ENCODE measurements around the gene SPPL3.

The SPPL3 gene

GRCh38 chr12:120943482-120943881 lies 39.3 kb upstream of the SPPL3 start:
- TF ChIP-seq, protein P1, sequence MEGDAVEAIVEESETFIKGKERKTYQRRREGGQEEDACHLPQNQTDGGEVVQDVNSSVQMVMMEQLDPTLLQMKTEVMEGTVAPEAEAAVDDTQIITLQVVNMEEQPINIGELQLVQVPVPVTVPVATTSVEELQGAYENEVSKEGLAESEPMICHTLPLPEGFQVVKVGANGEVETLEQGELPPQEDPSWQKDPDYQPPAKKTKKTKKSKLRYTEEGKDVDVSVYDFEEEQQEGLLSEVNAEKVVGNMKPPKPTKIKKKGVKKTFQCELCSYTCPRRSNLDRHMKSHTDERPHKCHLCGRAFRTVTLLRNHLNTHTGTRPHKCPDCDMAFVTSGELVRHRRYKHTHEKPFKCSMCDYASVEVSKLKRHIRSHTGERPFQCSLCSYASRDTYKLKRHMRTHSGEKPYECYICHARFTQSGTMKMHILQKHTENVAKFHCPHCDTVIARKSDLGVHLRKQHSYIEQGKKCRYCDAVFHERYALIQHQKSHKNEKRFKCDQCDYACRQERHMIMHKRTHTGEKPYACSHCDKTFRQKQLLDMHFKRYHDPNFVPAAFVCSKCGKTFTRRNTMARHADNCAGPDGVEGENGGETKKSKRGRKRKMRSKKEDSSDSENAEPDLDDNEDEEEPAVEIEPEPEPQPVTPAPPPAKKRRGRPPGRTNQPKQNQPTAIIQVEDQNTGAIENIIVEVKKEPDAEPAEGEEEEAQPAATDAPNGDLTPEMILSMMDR (conservative IDR thresholded peaks at IDR 0.05; ENCODE audit: low read depth, low read length): no peak
- no peak overlapping the region for H3K9ac ChIP-seq
- no peaks in the 10 kb centered on the region for H4K20me1 ChIP-seq (ENCODE audit: insufficient read depth)
- H3K4me1 ChIP-seq (ENCODE audit: low read depth, poor library complexity, severe bottlenecking): no peaks in the 10 kb centered on the region
- H3K4me3 ChIP-seq (IDR thresholded peaks at IDR 0.05; ENCODE audit: insufficient read depth, low read depth, low read length): no peak overlapping the region
- H2AFZ ChIP-seq (ENCODE audit: low read depth): no peak overlapping the region
- H3K27me3 ChIP-seq (ENCODE audit: insufficient read depth, low read depth): no peaks in the 10 kb centered on the region
- H3K4me2 ChIP-seq: no peak overlapping the region
- H3K79me2 ChIP-seq (ENCODE audit: insufficient read depth, low read depth): no peaks in the 10 kb centered on the region
- no peaks in the 10 kb centered on the region for H3K36me3 ChIP-seq (ENCODE audit: insufficient read depth)
- no peak overlapping the region for H3K27ac ChIP-seq

GRCh38 chr12:120941846-120942405 lies 37.8 kb upstream of the SPPL3 start:
- Histone ChIP-seq H3K4me2 (no peak overlapping the region), H3K79me2 (ENCODE audit: insufficient read depth, low read depth) (no peaks in the 10 kb centered on the region), H3K27ac (no peak overlapping the region), H3K27me3 (ENCODE audit: insufficient read depth, low read depth) (no peaks in the 10 kb centered on the region), H3K36me3 (ENCODE audit: insufficient read depth) (no peaks in the 10 kb centered on the region), H3K4me1 (ENCODE audit: low read depth, poor library complexity, severe bottlenecking) (no peaks in the 10 kb centered on the region), H3K4me3 (IDR thresholded peaks at IDR 0.05; ENCODE audit: insufficient read depth, low read depth, low read length) (no peak overlapping the region), H3K9ac (no peak overlapping the region), H4K20me1 (ENCODE audit: insufficient read depth) (no peaks in the 10 kb centered on the region), H2AFZ (ENCODE audit: low read depth) (no peak overlapping the region)
- TF ChIP-seq, protein P1 (conservative IDR thresholded peaks at IDR 0.05; ENCODE audit: low read depth, low read length): no peak

DNA sequence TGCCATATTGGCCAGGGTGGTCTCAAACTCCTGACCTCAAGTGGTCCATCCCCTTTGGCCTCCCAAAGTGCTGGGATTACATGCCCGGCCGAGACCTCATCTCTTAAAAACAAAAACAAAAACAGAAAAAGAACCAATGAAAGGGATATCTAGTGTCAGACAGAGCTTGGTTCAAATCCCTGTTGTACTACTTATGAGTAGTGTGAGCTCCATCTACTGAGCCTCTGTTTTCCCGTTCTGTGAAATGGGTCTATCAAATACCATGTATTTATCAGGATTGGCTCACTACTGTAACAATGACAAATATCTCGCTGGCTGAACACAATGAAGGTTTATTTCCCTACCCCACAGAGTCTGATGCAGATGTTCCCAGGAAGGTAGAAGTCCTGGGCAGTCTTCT lies 37.3 kb upstream of the SPPL3 start:
- TF ChIP-seq, protein P1 (conservative IDR thresholded peaks at IDR 0.05; ENCODE audit: low read depth, low read length): no peak
- H3K27ac ChIP-seq: no peak overlapping the region
- no peaks in the 10 kb centered on the region for H3K4me1 ChIP-seq (ENCODE audit: low read depth, poor library complexity, severe bottlenecking)
- no peaks in the 10 kb centered on the region for H4K20me1 ChIP-seq (ENCODE audit: insufficient read depth)
- H2AFZ ChIP-seq (ENCODE audit: low read depth): no peak overlapping the region
- no peaks in the 10 kb centered on the region for H3K79me2 ChIP-seq (ENCODE audit: insufficient read depth, low read depth)
- H3K4me3 ChIP-seq (IDR thresholded peaks at IDR 0.05; ENCODE audit: insufficient read depth, low read depth, low read length): no peak overlapping the region
- no peak overlapping the region for H3K9ac ChIP-seq
- H3K27me3 ChIP-seq (ENCODE audit: insufficient read depth, low read depth): no peaks in the 10 kb centered on the region
- no peaks in the 10 kb centered on the region for H3K36me3 ChIP-seq (ENCODE audit: insufficient read depth)
- no peak overlapping the region for H3K4me2 ChIP-seq

DNA sequence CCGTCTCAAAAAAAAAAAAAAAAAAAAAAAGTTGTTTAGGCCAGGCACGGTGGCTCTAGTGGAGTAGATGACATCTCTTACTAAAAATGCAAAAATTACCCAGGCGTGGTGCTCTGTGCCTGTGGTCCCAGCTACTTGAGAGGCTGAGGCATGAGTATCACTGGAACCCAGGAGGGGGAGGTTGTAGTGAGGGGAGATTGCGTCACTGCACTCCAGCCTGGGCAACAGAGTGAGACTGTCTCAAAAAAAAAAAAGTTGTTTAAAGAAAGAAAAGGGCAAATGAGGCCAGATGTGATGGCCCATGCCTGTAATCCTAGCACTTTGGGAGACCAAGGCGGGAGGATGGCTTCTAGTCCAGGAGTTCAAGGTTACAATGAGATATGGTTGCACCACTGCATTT lies 36.6 kb upstream of the SPPL3 start:
- no peaks in the 10 kb centered on the region for H3K36me3 ChIP-seq (ENCODE audit: insufficient read depth)
- H3K9ac ChIP-seq: no peak overlapping the region
- no peaks in the 10 kb centered on the region for H3K79me2 ChIP-seq (ENCODE audit: insufficient read depth, low read depth)
- no peak overlapping the region for H3K4me2 ChIP-seq
- H3K4me3 ChIP-seq (IDR thresholded peaks at IDR 0.05; ENCODE audit: insufficient read depth, low read depth, low read length): no peak overlapping the region
- no peak overlapping the region for H3K27ac ChIP-seq
- H3K4me1 ChIP-seq (ENCODE audit: low read depth, poor library complexity, severe bottlenecking): no peaks in the 10 kb centered on the region
- H2AFZ ChIP-seq (ENCODE audit: low read depth): no peak overlapping the region
- no peaks in the 10 kb centered on the region for H3K27me3 ChIP-seq (ENCODE audit: insufficient read depth, low read depth)
- TF ChIP-seq, protein P1 (conservative IDR thresholded peaks at IDR 0.05; ENCODE audit: low read depth, low read length): no peak
- H4K20me1 ChIP-seq (ENCODE audit: insufficient read depth): no peaks in the 10 kb centered on the region
